GM21723 (cell line): ENCODE results near the gene CCP110.

Experiments used
- ATAC-seq: cut with Tn5 transposase; IDR thresholded peaks from one replicate; pipeline ENCODE4 v1.9.1; 2021; ENCODE audit warnings: mild to moderate bottlenecking, moderate library complexity; ENCODE audit not compliant: unreplicated experiment

Gene CCP110

DNA sequence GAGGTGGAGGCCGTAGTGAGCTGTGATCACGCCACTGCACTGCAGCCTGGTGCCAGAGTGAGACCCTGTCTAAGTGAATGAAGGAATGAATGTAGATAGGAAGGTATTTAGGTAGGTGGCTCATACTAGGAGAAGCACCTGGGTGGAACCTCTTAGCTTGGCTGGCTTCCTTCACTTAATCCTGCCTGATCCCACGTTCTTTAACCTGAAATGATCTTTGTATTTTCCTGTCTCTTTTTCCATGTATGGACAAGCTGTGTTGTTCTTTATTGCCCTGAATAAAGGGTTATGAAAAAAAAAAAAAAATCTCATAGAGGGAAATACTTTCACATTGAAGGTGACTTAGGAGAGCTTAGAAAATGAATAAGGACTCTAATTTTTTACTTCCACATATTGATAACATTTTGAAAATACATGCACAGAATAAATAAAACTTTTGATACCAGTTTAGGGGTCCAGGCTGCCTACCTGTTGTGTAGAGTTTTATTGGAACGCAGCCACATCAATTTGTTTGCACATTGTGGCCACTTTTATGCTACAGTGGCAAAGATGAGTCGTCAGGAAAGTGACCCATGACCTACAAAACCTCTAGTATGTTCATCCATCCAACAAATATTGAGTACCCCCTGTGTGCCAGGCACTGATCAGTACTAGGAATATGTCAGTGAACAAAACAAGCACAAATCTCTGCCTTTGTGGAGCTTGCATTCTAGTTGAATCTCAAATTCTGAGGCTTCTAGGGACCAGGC is 76.4 kb downstream of the CCP110 start:
- no peak for ATAC-seq

DNA sequence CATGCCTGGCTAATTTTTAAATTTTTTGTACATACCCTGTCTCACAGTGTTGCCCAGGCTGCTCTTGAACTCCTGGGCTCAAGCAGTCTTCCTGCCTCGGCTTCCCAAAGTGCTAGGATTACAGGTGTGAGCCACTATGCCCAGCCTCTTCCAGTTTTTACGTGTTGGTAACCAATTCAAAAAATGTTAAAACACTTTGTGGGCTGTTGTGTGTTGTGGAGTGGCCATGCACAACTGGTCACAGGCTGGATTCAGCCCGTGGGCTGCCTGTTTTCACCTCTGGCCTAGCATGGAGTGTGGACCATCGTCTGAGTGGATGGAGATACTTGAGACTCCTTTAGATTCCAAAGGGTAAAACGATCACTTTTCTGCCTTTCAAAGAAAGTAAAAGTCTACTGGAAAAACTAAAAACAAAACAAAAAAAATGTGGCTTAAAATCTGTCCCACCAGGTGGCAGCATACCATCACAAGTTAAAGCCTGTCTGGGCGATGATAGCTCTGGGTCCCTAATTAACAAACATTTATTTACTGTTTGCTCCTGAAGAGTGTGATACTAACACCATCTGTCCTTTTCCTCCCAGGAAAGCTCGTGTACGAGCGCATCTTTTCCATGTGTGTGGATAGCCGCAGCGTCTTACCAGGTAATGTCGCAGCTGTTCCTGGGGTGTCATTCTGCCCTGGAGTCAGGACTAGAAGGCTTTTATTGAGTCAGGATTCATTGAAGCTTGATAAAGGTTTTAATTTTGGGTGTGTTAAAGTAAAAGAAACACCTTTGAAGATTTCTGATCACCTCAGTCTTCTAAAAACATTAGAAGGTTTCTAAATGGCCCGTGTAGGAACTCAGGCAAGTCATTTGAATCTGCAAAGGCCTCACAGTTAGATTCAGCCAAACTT is 77.6 kb downstream of the CCP110 start:
- no peak for ATAC-seq
